Upper lobe of left lung (tissue), 6 donors: ENCODE results near the gene IFI27L2. TPM values are rescaled to one million over a fixed set of nuclear protein-coding genes. Genes with fewer than 3 reads are reported as not detected.
A peak's percentile ranks its signal among the peaks of the same experiment; 100 is the strongest.

Experiments
- ATAC-seq, 2 donors: fragments of 200-7000 bp; cut with Tn5 transposase; one replicate each; pipeline ENCODE4 v1.9.1; 2022; ENCODE audit warnings: mild to moderate bottlenecking in 2 of 2, moderate library complexity in 2 of 2; ENCODE audit not compliant: low FRiP score in 2 of 2
- DNase-seq, 2 donors: peaks; one replicate each; pipeline ENCODE4 v3.0.0-alpha.2; 2019 to 2020
- H3K27ac ChIP-seq, 4 donors: fragments of 200-600 bp; sonication (generic); one replicate each; pipeline ENCODE4 v1.5.1; 2016 to 2019
- H3K27me3 ChIP-seq, 4 donors: fragments of 200-600 bp; sonication (generic); one replicate each; pipeline ENCODE4 v1.5.1; 2017 to 2019
- H3K36me3 ChIP-seq, 4 donors: fragments of 200-600 bp; sonication (generic); one replicate each; pipeline ENCODE4 v1.5.1; 2016 to 2019
- H3K4me1 ChIP-seq, 4 donors: fragments of 200-600 bp; sonication (generic); one replicate each; pipeline ENCODE4 v1.5.1; 2018 to 2019
- H3K4me3 ChIP-seq, 4 donors: fragments of 200-600 bp; sonication (generic); one replicate each; pipeline ENCODE4 v1.5.1; 2017 to 2019; ENCODE audit warnings: mild to moderate bottlenecking in 2 of 4, moderate library complexity in 1 of 4
- H3K9me3 ChIP-seq, 4 donors: fragments of 200-600 bp; sonication (generic); one replicate each; pipeline ENCODE4 v1.5.1; 2018 to 2019
- EP300 ChIP-seq, 4 donors: sonication (generic); formaldehyde crosslinking; IDR thresholded peaks; one replicate each; pipeline ENCODE4 v1.5.1; 2017; ENCODE audit warnings: antibody characterized with exemption in 4 of 4, control low read depth in 2 of 4
- POLR2A ChIP-seq, 4 donors: fragments of 450-650 bp; IDR thresholded peaks; one replicate each; pipeline ENCODE4 v1.5.1; 2016 to 2017; ENCODE audit warnings: antibody characterized with exemption in 4 of 4, mild to moderate bottlenecking in 2 of 4
- POLR2AphosphoS5 ChIP-seq, 2 donors: sonication (generic); formaldehyde crosslinking; IDR thresholded peaks; one replicate each; pipeline ENCODE4 v1.5.1; 2017; ENCODE audit warnings: antibody characterized with exemption in 2 of 2
- WGBS, 2 donors: methylation state at CpG; one replicate each; pipeline ENCODE4 v1.1.5; 2017 to 2018; 5-methylcytosine and 5-hydroxymethylcytosine counted together
- total RNA-seq, 6 donors: library from RNA; depleted of rRNA in 4 of 6; stranded (reverse); fragments of >200 nt in 4 of 6; gene quantifications; one replicate each; pipeline versions ENCODE4 v1.1.0 to v1.2.1, GENCODE V29; 2016 to 2021
- TF ChIP-seq, protein P1 (sequence below), 6 experiments: fragments of 450-650 bp in 4 of 6; fragments of 200-600 bp in 2 of 6; sonication (generic) in 2 of 6; IDR thresholded peaks; one replicate each; pipeline ENCODE4 v1.5.1; 2016 to 2019; ENCODE audit warnings: antibody characterized with exemption in 6 of 6
- donor health status: DM: no; HTN: no; CAD: no; lungs with moderate emphysema.
- donor health status: DM: no; HTN: yes; CAD: no; lungs with severe emphysema.

Gene IFI27L2
- total RNA-seq, 6 donors from 2014 or later: 45.2 to 118 (median 70.8) TPM

- Histone ChIP-seq H3K4me3 (no peak overlapping the region), H3K27me3 (peaks cover 0 to 14% (median 9%) of the 10 kb centered on the region in 4 donors), H3K27ac (no peak overlapping the region), H3K9me3 (no peaks in the 10 kb centered on the region), H3K36me3 (no peaks in the 10 kb centered on the region), H3K4me1 (peaks cover 15 to 23% (median 18%) of the 10 kb centered on the region in 4 donors)
- TF ChIP-seq POLR2AphosphoS5 (IDR thresholded peaks at IDR 0.05) (no peak), POLR2A (IDR thresholded peaks at IDR 0.05) (no peak), EP300 (IDR thresholded peaks at IDR 0.05) (no peak)
- TF ChIP-seq, protein P1, sequence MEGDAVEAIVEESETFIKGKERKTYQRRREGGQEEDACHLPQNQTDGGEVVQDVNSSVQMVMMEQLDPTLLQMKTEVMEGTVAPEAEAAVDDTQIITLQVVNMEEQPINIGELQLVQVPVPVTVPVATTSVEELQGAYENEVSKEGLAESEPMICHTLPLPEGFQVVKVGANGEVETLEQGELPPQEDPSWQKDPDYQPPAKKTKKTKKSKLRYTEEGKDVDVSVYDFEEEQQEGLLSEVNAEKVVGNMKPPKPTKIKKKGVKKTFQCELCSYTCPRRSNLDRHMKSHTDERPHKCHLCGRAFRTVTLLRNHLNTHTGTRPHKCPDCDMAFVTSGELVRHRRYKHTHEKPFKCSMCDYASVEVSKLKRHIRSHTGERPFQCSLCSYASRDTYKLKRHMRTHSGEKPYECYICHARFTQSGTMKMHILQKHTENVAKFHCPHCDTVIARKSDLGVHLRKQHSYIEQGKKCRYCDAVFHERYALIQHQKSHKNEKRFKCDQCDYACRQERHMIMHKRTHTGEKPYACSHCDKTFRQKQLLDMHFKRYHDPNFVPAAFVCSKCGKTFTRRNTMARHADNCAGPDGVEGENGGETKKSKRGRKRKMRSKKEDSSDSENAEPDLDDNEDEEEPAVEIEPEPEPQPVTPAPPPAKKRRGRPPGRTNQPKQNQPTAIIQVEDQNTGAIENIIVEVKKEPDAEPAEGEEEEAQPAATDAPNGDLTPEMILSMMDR (IDR thresholded peaks at IDR 0.05): no peak
- WGBS, 2 donors: 39 to 45% methylated on average over 3 of the region's 3 CpGs
- DNase-seq: no peak
- no peak for ATAC-seq
Measured at GRCh38 chr14:94171208-94171607, 41.8 kb upstream of the IFI27L2 start.

DNA sequence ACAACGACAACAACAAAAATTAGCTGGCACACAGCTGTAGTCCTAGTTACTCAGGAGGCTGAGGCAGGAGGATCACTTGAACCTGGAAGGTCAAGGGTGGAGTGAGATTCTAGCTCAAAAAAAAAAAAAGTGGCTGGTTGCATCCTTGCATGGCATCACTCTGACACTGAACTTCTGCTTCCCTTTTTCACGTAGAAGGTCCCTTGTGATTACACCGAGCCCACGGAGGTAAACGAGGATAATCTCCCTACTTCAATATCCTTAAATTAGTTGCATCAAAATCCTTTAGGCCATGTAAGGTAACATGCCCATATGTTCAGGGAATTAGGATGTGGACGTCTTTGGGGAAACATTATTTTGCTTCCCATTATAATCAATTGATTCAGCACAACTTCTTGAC is 40.7 kb upstream of the IFI27L2 start:
- TF ChIP-seq POLR2AphosphoS5 (IDR thresholded peaks at IDR 0.05) (no peak), POLR2A (IDR thresholded peaks at IDR 0.05) (no peak), EP300 (IDR thresholded peaks at IDR 0.05) (no peak)
- TF ChIP-seq, protein P1 (IDR thresholded peaks at IDR 0.05): no peak
- H3K9me3 ChIP-seq: no peaks in the 10 kb centered on the region
- no peak overlapping the region for H3K27ac ChIP-seq
- peaks cover 0 to 9% (median 6%) of the 10 kb centered on the region in 4 donors for H3K27me3 ChIP-seq
- H3K4me1 ChIP-seq: peaks cover 13 to 17% (median 14%) of the 10 kb centered on the region in 4 donors
- WGBS, 2 donors: 73 to 89% methylated on average over 6 of the region's 6 CpGs
- no peaks in the 10 kb centered on the region for H3K36me3 ChIP-seq
- ATAC-seq (no peak), DNase-seq (no peak)
- H3K4me3 ChIP-seq: no peak overlapping the region

DNA sequence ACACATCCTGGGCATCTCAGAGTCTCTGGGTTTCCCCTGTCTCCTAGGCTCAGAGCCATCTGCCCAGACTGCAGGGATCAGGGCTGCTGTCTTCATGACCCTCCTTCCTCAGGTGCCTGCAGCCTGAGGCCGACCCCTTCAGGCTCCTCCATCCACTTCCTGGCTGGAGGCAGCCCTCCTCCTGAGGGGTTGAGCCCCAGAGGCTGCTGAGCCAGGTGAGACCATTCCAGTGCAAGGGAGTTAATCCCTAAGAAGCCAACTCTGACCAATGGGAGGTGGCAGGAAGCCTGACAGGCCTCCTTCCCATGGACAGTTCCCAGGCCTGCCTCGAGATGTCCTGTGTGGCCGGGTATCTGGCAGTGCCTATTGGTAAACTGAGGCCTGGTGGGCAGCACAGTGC is 36.3 kb upstream of the IFI27L2 start:
- 92 to 100% methylated on average over 2 to 3 of the region's 3 CpGs for WGBS, 2 donors
- peak in 1 of 2 donors; percentile 6 for ATAC-seq

DNA sequence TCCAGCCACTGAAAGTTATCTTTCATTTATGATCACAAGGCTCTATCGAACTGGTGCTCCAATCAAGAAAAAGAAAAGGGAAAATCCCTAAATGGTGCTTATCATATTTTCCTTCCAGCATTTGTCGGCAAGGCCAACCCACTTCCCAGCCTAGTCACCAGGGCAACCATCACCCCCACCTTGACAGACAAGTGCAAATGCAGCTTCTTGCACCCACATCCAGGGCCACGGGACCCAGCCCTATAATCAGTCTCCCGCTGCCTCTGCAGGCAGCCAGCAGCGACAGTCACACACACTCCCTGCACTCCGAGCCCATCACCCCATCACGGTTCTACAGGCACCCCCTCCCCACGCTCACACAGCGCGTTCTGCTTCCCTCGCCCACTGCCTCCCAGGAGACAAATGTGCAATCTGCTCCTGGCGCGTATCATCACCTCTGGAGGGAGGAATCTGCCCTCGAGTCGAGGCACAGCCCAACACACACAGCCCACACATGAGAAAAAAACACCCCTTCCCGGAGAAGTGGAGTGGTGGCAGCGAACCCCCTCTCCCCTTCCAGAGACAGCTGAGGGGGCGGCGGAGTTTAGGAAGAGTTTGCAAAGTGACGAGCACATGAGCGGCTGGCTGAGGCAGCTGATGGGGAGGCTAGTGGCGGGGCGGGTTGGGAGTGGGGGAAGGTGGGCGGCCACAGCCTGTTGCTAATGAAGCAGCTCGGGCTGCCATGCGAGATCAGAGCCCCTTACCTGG is 35.5 kb upstream of the IFI27L2 start:
- TF ChIP-seq EP300 (IDR thresholded peaks at IDR 0.05): no peak
- TF ChIP-seq, protein P1 (IDR thresholded peaks at IDR 0.05): no peak
- TF ChIP-seq POLR2AphosphoS5 (IDR thresholded peaks at IDR 0.05): no peak
- H3K9me3 ChIP-seq: no peaks in the 10 kb centered on the region
- ATAC-seq: no peak
- no peak overlapping the region for H3K27ac ChIP-seq
- H3K36me3 ChIP-seq: no peaks in the 10 kb centered on the region
- H3K27me3 ChIP-seq: no peaks in the 10 kb centered on the region
- 53 to 61% methylated on average over 13 to 24 of the region's 26 CpGs for WGBS, 2 donors
- no peak overlapping the region for H3K4me3 ChIP-seq
- H3K4me1 ChIP-seq: peaks cover 5 to 25% (median 18%) of the 10 kb centered on the region in 4 donors
- DNase-seq: peak in 1 of 2 donors; percentile 27

More for the DNA sequence above, 36.3 kb upstream of the IFI27L2 start:
- no peak for TF ChIP-seq POLR2AphosphoS5 (IDR thresholded peaks at IDR 0.05)
- H3K36me3 ChIP-seq: no peaks in the 10 kb centered on the region
- H3K4me1 ChIP-seq: peaks cover 5 to 25% (median 18%) of the 10 kb centered on the region in 4 donors
- no peak overlapping the region for H3K27ac ChIP-seq
- no peaks in the 10 kb centered on the region for H3K27me3 ChIP-seq
- H3K4me3 ChIP-seq: no peak overlapping the region
- H3K9me3 ChIP-seq: no peaks in the 10 kb centered on the region
- peak in 1 of 2 donors; percentile 13 for DNase-seq

DNA sequence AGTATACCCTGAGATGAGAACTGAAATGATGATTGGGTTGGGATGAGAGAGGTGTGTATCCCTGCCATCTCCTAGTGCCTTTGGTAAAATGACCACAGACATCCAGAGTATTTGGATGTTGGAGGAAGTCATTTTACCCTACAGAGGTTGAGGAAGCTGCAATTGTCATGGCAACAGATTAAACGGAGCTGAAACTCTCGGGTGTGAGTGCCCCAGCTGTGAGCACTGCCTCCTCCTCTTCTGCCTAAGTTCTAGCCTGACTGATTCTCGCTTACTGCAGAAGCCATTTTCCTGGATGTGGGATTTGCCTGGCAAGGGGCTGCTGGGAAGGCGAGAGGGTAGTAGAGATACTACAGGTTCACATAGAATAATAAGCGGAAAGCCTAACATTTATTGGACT is 34.4 kb upstream of the IFI27L2 start:
- no peaks in the 10 kb centered on the region for H3K36me3 ChIP-seq
- TF ChIP-seq EP300 (IDR thresholded peaks at IDR 0.05) (no peak), POLR2A (IDR thresholded peaks at IDR 0.05) (no peak), POLR2AphosphoS5 (IDR thresholded peaks at IDR 0.05) (no peak)
- TF ChIP-seq, protein P1 (IDR thresholded peaks at IDR 0.05): no peak
- H3K27me3 ChIP-seq: no peaks in the 10 kb centered on the region
- ATAC-seq (no peak), DNase-seq (no peak)
- H3K4me3 ChIP-seq: no peak overlapping the region
- peaks cover 5 to 25% (median 18%) of the 10 kb centered on the region in 4 donors for H3K4me1 ChIP-seq
- H3K27ac ChIP-seq: no peak overlapping the region
- H3K9me3 ChIP-seq: no peaks in the 10 kb centered on the region
- 69 to 80% methylated on average over 5 of the region's 5 CpGs for WGBS, 2 donors
